Liver (tissue), 3 donors: ENCODE data around the gene KDM7A.

Source experiments
- ATF3 ChIP-seq: IDR thresholded peaks from 2 replicates; pipeline ENCODE4 v1.6.1; 2016; ENCODE audit warnings: antibody characterized with exemption
- EGR1 ChIP-seq, 2 donors: IDR thresholded peaks; 2 replicates each; pipeline ENCODE4 v1.6.1; 2016 to 2018; ENCODE audit warnings: antibody characterized with exemption in 2 of 2, low read depth in 2 of 2
- FOXA1 ChIP-seq: IDR thresholded peaks from 2 replicates; pipeline ENCODE4 v1.6.1; 2016; ENCODE audit warnings: antibody characterized with exemption
- GABPA ChIP-seq, 2 donors: IDR thresholded peaks in 1 of 2; conservative IDR thresholded peaks in 1 of 2; 2 replicates each; pipeline ENCODE4 v1.6.1; 2016; ENCODE audit warnings: antibody characterized with exemption in 2 of 2, mild to moderate bottlenecking in 1 of 2, moderate library complexity in 1 of 2
- HNF4G ChIP-seq: IDR thresholded peaks from 2 replicates; pipeline ENCODE4 v1.6.1; 2016; ENCODE audit warnings: antibody characterized with exemption
- RAD21 ChIP-seq, 2 donors: IDR thresholded peaks; 2 replicates each; pipeline ENCODE4 v1.6.1; 2016; ENCODE audit warnings: antibody characterized with exemption in 2 of 2, mild to moderate bottlenecking in 2 of 2
- SP1 ChIP-seq: IDR thresholded peaks from 2 replicates; pipeline ENCODE4 v1.6.1; 2018; ENCODE audit warnings: antibody characterized with exemption, mild to moderate bottlenecking
- TAF1 ChIP-seq: conservative IDR thresholded peaks from 2 replicates; pipeline ENCODE4 v1.6.1; 2016; ENCODE audit warnings: antibody characterized with exemption, mild to moderate bottlenecking
- YY1 ChIP-seq: IDR thresholded peaks from 2 replicates; pipeline ENCODE4 v1.6.1; 2016; ENCODE audit warnings: antibody characterized with exemption, mild to moderate bottlenecking
- ZBTB33 ChIP-seq: IDR thresholded peaks from 2 replicates; pipeline ENCODE4 v1.6.1; 2016; ENCODE audit warnings: antibody characterized with exemption
- TF ChIP-seq, protein P1 (sequence below): fragments of 150-350 bp; IDR thresholded peaks from 2 replicates; pipeline ENCODE4 v1.5.1; 2017; ENCODE audit warnings: improper control_type of control experiment, low read depth, low read length; ENCODE audit not compliant: missing input control
- TF ChIP-seq, protein P2 (sequence below): IDR thresholded peaks from 2 replicates; pipeline ENCODE4 v1.6.1; 2016; ENCODE audit warnings: antibody characterized with exemption
- TF ChIP-seq, protein P3 (sequence below): IDR thresholded peaks from 2 replicates; pipeline ENCODE4 v1.6.1; 2016; ENCODE audit warnings: antibody characterized with exemption, mild to moderate bottlenecking
- donor health status: healthy.
- donor health status: healthy.

- TF ChIP-seq, protein P1, sequence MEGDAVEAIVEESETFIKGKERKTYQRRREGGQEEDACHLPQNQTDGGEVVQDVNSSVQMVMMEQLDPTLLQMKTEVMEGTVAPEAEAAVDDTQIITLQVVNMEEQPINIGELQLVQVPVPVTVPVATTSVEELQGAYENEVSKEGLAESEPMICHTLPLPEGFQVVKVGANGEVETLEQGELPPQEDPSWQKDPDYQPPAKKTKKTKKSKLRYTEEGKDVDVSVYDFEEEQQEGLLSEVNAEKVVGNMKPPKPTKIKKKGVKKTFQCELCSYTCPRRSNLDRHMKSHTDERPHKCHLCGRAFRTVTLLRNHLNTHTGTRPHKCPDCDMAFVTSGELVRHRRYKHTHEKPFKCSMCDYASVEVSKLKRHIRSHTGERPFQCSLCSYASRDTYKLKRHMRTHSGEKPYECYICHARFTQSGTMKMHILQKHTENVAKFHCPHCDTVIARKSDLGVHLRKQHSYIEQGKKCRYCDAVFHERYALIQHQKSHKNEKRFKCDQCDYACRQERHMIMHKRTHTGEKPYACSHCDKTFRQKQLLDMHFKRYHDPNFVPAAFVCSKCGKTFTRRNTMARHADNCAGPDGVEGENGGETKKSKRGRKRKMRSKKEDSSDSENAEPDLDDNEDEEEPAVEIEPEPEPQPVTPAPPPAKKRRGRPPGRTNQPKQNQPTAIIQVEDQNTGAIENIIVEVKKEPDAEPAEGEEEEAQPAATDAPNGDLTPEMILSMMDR, result no peak
- TF ChIP-seq, protein P2, sequence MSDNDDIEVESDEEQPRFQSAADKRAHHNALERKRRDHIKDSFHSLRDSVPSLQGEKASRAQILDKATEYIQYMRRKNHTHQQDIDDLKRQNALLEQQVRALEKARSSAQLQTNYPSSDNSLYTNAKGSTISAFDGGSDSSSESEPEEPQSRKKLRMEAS, result no peak
- TF ChIP-seq YY1 (no peak), SP1 (no peak), ZBTB33 (no peak), HNF4G (no peak), FOXA1 (no peak), ATF3 (no peak), RAD21 (IDR thresholded peaks at IDR 0.05) (no peak), TAF1 (no peak), EGR1 (IDR thresholded peaks at IDR 0.05; ENCODE audit: low read depth in 2 of 2) (no peak), GABPA (IDR thresholded peaks at IDR 0.05 in 1 of 2, conservative IDR thresholded peaks at IDR 0.05 in 1 of 2) (no peak)
- TF ChIP-seq, protein P3, sequence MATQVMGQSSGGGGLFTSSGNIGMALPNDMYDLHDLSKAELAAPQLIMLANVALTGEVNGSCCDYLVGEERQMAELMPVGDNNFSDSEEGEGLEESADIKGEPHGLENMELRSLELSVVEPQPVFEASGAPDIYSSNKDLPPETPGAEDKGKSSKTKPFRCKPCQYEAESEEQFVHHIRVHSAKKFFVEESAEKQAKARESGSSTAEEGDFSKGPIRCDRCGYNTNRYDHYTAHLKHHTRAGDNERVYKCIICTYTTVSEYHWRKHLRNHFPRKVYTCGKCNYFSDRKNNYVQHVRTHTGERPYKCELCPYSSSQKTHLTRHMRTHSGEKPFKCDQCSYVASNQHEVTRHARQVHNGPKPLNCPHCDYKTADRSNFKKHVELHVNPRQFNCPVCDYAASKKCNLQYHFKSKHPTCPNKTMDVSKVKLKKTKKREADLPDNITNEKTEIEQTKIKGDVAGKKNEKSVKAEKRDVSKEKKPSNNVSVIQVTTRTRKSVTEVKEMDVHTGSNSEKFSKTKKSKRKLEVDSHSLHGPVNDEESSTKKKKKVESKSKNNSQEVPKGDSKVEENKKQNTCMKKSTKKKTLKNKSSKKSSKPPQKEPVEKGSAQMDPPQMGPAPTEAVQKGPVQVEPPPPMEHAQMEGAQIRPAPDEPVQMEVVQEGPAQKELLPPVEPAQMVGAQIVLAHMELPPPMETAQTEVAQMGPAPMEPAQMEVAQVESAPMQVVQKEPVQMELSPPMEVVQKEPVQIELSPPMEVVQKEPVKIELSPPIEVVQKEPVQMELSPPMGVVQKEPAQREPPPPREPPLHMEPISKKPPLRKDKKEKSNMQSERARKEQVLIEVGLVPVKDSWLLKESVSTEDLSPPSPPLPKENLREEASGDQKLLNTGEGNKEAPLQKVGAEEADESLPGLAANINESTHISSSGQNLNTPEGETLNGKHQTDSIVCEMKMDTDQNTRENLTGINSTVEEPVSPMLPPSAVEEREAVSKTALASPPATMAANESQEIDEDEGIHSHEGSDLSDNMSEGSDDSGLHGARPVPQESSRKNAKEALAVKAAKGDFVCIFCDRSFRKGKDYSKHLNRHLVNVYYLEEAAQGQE, result no peak
Measured at GRCh38 chr7:140192176-140192575, 15.4 kb upstream of the KDM7A start.
